ENCODE results near the gene NKX2-3.

NKX2-3 gene

GRCh38 chr10:99537989-99538917 lies 5.5 kb downstream of the NKX2-3 start:
- DNase-seq (ENCODE audit: low spot score), result no peak

GRCh38 chr10:99539120-99539519 lies 6.4 kb downstream of the NKX2-3 start:
- no peak for DNase-seq (ENCODE audit: low spot score)

DNA sequence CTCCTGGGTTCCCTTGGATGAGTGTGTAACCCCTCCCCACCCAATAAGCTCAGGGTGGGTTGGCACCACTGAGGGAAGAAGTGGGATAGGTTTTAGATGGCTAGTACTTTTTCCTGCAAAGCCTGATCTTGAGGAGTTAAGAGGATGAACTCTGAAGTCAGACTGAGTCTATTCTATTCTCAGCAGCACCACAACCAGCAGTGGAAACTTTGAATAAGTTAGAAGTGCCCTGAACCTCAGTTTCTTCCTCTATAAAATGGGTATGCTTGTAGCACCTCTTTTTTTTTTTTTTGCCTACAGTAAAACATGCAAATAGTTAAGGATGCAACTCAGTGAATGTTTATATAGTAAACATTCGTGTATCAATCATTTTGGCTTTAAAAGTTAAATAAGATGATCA lies 7.1 kb downstream of the NKX2-3 start:
- DNase-seq (ENCODE audit: low spot score), result no peak

DNA sequence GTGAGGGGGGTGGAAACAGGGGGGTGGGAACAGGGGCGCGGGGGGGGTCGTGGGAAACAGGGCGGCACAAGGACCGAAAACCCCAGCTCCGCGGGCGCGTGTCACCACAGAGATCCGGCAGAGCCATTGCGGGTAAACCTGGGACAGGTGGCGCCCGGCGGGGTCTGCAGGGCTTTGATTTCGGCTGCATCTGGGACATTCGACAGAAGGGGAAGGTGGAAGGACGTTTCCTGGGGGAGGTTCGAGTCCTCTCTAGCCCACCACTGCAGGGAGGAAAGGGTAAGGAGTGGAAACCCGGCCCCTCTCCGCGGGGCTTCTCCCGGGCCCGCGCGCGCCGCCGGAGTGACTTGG lies 7.5 kb downstream of the NKX2-3 start:
- no peak for DNase-seq (ENCODE audit: low spot score)

- DNase-seq (ENCODE audit: low spot score), result no peak
Observed at GRCh38 chr10:99540657-99541531, 8.2 kb downstream of the NKX2-3 start.

DNA sequence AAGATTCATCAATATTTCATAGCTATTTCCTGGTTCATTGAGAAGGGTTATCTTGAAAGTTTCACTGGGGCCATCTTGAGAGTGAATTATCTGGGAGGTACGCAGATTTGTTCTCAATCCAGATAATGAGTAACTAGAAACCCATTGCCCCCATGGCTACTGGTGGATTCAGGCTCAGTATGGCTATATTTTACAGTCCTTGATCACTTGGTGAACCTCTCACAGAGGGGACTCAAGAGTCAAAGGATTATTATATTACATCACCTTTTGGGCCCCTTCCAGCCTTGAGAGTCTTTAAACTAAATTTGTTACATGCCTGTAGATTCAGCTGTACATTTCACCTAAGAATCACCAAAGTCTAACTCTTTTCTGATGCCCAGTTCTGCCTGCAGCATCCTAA lies 11.6 kb downstream of the NKX2-3 start:
- DNase-seq (ENCODE audit: low spot score), result no peak

GRCh38 chr10:99548041-99548530 lies 15.3 kb downstream of the NKX2-3 start:
- no peak for DNase-seq (ENCODE audit: low spot score)

- DNase-seq (ENCODE audit: low spot score), result no peak
Observed at GRCh38 chr10:99551158-99551557, 18.4 kb downstream of the NKX2-3 start.

DNA sequence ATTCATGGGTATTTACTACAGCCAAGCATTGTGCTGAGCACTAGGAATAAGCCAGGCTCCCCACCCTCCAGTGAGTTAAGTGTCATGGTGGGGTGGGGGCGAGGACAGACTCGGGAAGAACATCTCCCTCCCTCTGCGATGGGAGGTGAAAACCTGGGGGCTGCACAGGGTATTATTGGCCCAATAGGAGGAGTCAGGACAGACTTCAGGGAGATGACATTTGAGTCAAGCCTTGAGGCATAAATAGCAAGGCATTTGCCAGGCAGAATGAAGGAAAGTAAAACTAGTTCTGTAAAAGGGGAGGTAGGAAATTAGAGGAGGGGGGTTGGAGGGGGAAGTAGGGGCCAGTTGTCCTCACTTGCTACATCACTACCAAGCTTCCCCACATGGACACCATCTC lies 18.9 kb downstream of the NKX2-3 start:
- no peak for DNase-seq (ENCODE audit: low spot score)

- no peak for DNase-seq (ENCODE audit: low spot score)
Observed at GRCh38 chr10:99555371-99555770, 22.6 kb downstream of the NKX2-3 start.

GRCh38 chr10:99555825-99556523 lies 23.2 kb downstream of the NKX2-3 start:
- no peak for DNase-seq (ENCODE audit: low spot score)

DNA sequence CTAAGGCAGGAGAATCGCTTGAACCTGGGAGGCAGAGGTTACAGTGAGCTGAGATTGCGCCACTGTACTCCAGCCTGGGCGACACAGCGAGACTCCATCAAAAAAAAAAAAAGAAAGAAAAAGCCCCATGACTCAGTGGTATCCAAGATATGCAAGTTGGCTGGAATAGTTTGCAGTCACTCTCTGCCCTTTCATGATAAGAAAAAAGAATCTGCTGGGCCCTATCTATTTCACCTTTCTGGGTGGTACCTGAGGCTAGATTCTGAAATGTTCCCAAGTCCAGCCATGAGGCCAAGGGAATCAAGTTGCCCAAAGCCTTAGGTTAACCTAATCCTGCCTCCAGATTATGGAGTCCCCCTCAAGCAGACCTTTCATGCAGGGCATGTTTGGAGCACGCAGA lies 24.3 kb downstream of the NKX2-3 start:
- DNase-seq (ENCODE audit: low spot score), result no peak

- no peak for DNase-seq (ENCODE audit: low spot score)
Observed at GRCh38 chr10:99558708-99559107, 26.0 kb downstream of the NKX2-3 start.

- DNase-seq (ENCODE audit: low spot score), result no peak
Observed at GRCh38 chr10:99560277-99561126, 27.8 kb downstream of the NKX2-3 start.

GRCh38 chr10:99562631-99563030 lies 29.9 kb downstream of the NKX2-3 start:
- DNase-seq (ENCODE audit: low spot score), result no peak

DNA sequence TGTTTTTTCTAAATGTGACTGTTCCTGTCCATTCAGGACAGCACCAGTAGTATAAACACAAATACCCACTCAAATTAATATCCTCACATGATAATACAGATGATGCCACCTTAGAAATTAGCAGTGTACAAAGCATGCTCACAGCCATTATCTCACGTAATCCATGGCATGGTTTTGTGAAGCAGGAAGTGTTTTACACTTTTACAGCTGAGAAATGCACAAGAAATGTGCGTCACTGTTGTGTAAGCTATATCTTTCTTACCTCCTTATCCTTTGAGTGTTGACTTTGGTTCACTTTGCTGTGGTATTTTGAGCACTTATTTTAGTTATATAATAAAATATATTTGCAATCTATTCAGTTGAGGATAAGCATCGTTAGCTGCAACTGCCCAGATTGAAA lies 31.6 kb downstream of the NKX2-3 start:
- no peak for DNase-seq (ENCODE audit: low spot score)

GRCh38 chr10:99565166-99565565 lies 32.4 kb downstream of the NKX2-3 start:
- no peak for DNase-seq (ENCODE audit: low spot score)

GRCh38 chr10:99569253-99569939 lies 36.7 kb downstream of the NKX2-3 start:
- DNase-seq (ENCODE audit: low spot score), result no peak

DNA sequence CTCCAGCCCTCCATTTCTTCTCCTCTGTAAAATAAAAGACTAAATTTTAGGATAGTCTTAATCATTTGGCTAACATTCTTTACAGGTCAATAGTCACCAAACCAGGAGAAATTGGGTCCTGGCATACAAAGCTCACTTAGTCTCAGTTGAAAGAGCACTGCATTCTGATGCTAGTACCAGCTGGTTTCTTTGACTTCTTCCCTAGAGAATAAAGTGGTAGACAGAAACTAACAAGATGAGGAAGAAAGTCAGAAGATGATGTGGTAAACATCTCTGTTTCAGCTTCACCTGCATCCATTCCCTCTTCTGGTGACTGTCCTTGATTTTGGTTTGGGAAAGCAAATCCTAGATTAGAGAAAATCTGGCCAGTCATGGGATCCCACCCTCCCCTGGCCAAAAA lies 37.2 kb downstream of the NKX2-3 start:
- DNase-seq (ENCODE audit: low spot score), result no peak

GRCh38 chr10:99571816-99572215 lies 39.1 kb downstream of the NKX2-3 start:
- no peak for DNase-seq (ENCODE audit: low spot score)

DNA sequence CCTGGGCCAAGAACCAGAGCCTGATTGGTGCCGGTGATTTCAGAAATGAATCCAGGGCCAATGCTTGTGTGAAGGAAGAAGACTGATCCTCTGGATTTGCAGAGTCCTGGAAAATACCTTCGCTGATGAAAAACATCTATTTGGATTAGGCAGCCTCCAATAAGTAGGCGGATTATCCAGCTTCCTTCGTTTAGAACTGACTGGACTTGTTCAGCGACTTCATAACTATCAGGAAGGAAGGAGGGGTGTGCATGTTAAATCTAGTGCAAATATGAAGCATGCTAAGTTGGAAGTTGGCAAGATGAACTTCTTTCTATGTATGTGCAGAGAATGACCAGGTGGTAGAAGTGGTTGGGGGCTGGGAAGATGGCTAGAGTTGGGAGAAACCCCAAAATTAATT lies 41.0 kb downstream of the NKX2-3 start:
- no peak for DNase-seq (ENCODE audit: low spot score)

Data from left forelimb (tissue), 1 donor.